HCT116 (cell line): ENCODE results near the gene VGLL2.

Experiments used
- CTCF ChIP-seq, 3 experiments: fragments of 200-600 bp in 1 of 3; sonication (generic) in 1 of 3; IDR thresholded peaks in 2 of 3; conservative IDR thresholded peaks in 1 of 3; 2 replicates each; pipeline ENCODE4 v1.5.1; 2012 to 2017; ENCODE audit warnings: low read depth in 2 of 3, low read length in 2 of 3, antibody characterized with exemption in 1 of 3, borderline replicate concordance in 1 of 3, control low read depth in 1 of 3, mild to moderate bottlenecking in 1 of 3, mixed read lengths in 1 of 3, mixed run types in 1 of 3, moderate library complexity in 1 of 3; ENCODE audit not compliant: insufficient read depth in 1 of 3
- EZH2 ChIP-seq: fragments of 200-600 bp; sonication (generic); IDR thresholded peaks from 2 replicates; pipeline ENCODE4 v1.6.1; 2017; ENCODE audit warnings: antibody characterized with exemption, mixed run types
- EZH2phosphoT487 ChIP-seq: fragments of 200-600 bp; IDR thresholded peaks from 2 replicates; pipeline ENCODE4 v1.6.1; 2018; ENCODE audit warnings: antibody characterized with exemption, borderline replicate concordance
- POLR2A ChIP-seq: IDR thresholded peaks from 2 replicates; pipeline ENCODE4 v1.7.0; 2011; ENCODE audit warnings: borderline replicate concordance; ENCODE audit not compliant: insufficient read depth, insufficient read length; ENCODE audit errors: extremely low read depth
- POLR2AphosphoS5 ChIP-seq: IDR thresholded peaks from 2 replicates; pipeline ENCODE4 v1.6.1; 2011; ENCODE audit warnings: mild to moderate bottlenecking, low read depth, low read length, moderate library complexity
- REST ChIP-seq: IDR thresholded peaks from 2 replicates; pipeline ENCODE4 v1.6.1; 2012; ENCODE audit warnings: low read depth
- SP1 ChIP-seq: IDR thresholded peaks from 2 replicates; pipeline ENCODE4 v1.6.1; 2012; ENCODE audit warnings: low read depth
- TCF7L2 ChIP-seq: IDR thresholded peaks from 2 replicates; pipeline ENCODE4 v1.7.0; 2011; ENCODE audit warnings: borderline replicate concordance, inconsistent platforms; ENCODE audit not compliant: insufficient read depth, insufficient read length; ENCODE audit errors: extremely low read depth
- YY1 ChIP-seq: IDR thresholded peaks from 2 replicates; pipeline ENCODE4 v1.6.1; 2011; ENCODE audit warnings: low read length, low read depth, moderate library complexity, mild to moderate bottlenecking; ENCODE audit not compliant: insufficient replicate concordance; ENCODE audit errors: extremely low read depth
- ZFX ChIP-seq: fragments of 450-650 bp; IDR thresholded peaks from 2 replicates; pipeline ENCODE4 v1.6.1; 2017
- ZNF274 ChIP-seq: fragments of 200-500 bp; sonication (Bioruptor generic); IDR thresholded peaks from 2 replicates; pipeline ENCODE4 v1.6.1; 2014; ENCODE audit warnings: mild to moderate bottlenecking, low read depth, low read length, inconsistent platforms

GRCh38 chr6:117264369-117264691, 1.0 kb upstream of the VGLL2 start:
- TF ChIP-seq EZH2phosphoT487 (no peak), CTCF (IDR thresholded peaks at IDR 0.05 in 2 of 3, conservative IDR thresholded peaks at IDR 0.05 in 1 of 3; ENCODE audit: borderline replicate concordance in 1 of 3, insufficient read depth in 1 of 3, low read depth in 2 of 3, low read length in 2 of 3) (no peak), POLR2AphosphoS5 (no peak), POLR2A (no peak), TCF7L2 (no peak), ZFX (no peak), YY1 (no peak), REST (no peak), SP1 (no peak), EZH2 (no peak), ZNF274 (no peak)
